GM12878 (cell line): ENCODE data around the gene ELOVL4.

ENCODE experiments used
- BRCA1 ChIP-seq: IDR thresholded peaks from 2 replicates; pipeline ENCODE4 v1.6.1; 2011; ENCODE audit warnings: low read depth, low read length, improper control_type of control experiment
- ZZZ3 ChIP-seq: IDR thresholded peaks from 2 replicates; pipeline ENCODE4 v1.6.1; 2011; ENCODE audit warnings: low read depth; ENCODE audit not compliant: control insufficient read depth, insufficient read length

DNA sequence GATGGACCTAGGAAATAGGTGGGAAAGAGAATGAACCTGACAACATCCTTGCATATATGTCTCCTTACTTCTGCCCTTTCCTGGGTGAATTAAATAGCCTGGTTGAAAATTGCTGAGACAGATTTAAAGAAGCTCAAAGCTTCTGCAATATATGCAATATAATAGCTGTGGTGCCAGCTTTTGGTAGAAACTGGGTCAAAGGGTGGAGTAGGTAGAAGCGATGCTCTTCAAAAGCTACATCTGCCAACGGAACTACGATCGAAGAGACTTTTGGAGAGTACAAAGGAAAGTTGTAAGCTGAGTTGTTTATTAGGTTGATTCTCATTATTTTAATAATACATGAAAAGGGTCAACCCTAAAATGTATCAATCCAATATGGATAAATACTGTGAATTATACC is 34.3 kb upstream of the ELOVL4 start:
- TF ChIP-seq BRCA1 = no peak
- no peak for TF ChIP-seq ZZZ3
